ENCODE data around the gene PPM1F. TPM values are rescaled to one million over a fixed set of nuclear protein-coding genes. Genes with fewer than 3 reads are reported as not detected.

The PPM1F gene, protein sequence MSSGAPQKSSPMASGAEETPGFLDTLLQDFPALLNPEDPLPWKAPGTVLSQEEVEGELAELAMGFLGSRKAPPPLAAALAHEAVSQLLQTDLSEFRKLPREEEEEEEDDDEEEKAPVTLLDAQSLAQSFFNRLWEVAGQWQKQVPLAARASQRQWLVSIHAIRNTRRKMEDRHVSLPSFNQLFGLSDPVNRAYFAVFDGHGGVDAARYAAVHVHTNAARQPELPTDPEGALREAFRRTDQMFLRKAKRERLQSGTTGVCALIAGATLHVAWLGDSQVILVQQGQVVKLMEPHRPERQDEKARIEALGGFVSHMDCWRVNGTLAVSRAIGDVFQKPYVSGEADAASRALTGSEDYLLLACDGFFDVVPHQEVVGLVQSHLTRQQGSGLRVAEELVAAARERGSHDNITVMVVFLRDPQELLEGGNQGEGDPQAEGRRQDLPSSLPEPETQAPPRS
- total RNA-seq (2014; rRNA removed; shearing (Covaris generic)) = 41.9 and 54.8 TPM in 2 replicates

DNA sequence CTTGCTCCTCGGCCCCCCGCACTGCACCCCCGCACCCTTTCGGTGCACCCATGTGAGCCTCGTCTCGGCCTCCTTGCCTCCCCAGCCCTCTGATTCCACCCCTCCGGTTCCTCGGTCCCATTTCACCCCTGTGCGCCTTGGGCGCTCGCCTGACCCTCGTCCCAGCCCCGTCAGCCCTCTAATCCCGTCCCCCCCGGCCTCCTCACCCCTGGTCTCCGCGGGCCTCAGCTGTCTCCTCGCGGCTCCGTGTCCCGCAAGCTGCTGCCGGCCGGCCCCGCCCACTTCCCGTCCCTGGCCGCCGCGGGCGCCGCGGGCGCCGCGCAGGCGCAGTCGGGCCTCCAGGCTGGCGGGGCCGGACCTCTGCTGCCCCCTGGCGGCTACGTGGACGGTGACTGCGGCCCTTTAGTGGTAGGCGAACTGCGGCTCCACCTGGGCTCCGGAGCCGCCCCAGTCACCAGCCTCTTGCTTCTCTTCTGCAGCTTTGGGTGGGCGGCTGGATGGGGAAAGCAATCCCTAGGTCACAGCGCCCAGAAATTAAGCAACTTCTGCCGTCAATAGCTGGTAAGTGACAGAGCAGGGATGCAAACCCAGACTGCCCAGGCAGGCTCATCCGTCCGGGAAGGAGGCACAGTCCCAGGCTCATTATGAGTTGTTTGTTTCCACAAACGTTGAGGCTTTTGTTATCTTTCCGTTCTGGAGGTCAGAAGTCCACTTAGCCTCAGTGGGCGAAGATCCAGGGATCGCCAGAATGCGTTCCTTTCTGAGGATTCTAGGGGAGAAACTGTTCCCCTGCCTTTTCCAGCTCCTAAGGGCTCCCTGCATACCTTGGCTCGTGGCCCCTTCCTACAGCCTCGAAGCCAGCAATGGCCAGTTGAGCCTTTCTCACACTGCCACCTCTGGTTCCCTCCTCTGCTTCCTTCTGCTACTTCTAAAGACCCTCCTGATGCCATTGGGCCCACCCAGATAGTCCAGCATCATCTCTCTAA lies at the start of gene PPM1F:
Gene PPM1F (minus strand): TSS at position 263 of the 986 bp plus-strand sequence. CDS start 6,800 bp downstream, outside the sequence.
- H3K27me3 ChIP-seq (replicated peaks) = no peaks in the 10 kb centered on the region
- H3K36me3 ChIP-seq = no peaks in the 10 kb centered on the region
- DNase-seq (ENCODE audit: low read depth in 1 of 2, low spot score in 2 of 2) = peak; percentile 57 to 81
- H3K9me3 ChIP-seq (replicated peaks) = no peaks in the 10 kb centered on the region
- peaks cover 11% of the 10 kb centered on the region for H3K4me1 ChIP-seq (replicated peaks)
- no peak within 1 kb of the TSS for H3K27ac ChIP-seq
- H3K4me3 ChIP-seq = peak within 1 kb of the TSS; percentile 79

DNA sequence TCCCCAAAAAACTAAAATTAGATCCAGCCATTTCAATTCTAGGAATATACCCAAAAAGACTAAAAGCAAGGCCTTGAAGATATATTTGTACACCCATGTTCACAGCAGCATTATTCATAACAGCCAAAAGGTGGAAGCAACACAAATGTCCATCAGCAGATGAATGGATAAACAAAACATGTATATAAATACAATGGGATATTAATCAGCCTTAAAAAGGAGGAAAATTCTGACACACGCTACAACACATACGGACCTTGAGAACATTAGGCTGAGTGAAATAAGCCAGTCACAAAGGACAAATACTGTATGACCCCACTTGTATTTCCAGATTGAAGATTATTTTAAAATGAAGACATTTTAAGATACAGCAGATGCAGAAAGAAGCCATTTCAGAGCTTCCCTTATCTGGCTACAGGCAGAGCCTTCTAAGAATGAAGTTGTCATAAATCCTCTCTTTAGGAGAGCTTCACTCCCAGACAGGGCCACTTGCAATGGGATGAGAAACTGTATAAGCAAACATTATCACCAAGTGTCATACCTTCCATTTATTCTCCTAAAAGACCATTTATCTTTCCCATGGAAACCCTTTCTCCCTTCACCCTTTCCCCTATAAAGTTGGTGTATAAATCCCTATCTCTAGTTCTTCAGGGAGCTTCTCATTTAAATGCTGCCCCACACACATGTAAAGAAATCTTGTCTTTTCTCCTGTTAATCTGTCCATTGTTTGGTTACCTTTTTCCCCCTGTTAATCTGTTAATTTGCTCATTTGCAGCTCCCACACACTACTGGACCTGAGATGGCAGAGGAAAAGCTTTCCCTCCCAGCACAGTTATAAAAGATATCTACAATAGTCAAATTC lies 49.2 kb upstream of the PPM1F start:
- H3K4me3 ChIP-seq = no peak overlapping the region
- H3K36me3 ChIP-seq = no peaks in the 10 kb centered on the region
- no peaks in the 10 kb centered on the region for H3K9me3 ChIP-seq (replicated peaks)
- no peak overlapping the region for H3K27ac ChIP-seq
- H3K27me3 ChIP-seq (replicated peaks) = peaks cover 56% of the 10 kb centered on the region
- no peak for DNase-seq (ENCODE audit: low read depth in 1 of 2, low spot score in 2 of 2)
- H3K4me1 ChIP-seq (replicated peaks) = no peaks in the 10 kb centered on the region

DNA sequence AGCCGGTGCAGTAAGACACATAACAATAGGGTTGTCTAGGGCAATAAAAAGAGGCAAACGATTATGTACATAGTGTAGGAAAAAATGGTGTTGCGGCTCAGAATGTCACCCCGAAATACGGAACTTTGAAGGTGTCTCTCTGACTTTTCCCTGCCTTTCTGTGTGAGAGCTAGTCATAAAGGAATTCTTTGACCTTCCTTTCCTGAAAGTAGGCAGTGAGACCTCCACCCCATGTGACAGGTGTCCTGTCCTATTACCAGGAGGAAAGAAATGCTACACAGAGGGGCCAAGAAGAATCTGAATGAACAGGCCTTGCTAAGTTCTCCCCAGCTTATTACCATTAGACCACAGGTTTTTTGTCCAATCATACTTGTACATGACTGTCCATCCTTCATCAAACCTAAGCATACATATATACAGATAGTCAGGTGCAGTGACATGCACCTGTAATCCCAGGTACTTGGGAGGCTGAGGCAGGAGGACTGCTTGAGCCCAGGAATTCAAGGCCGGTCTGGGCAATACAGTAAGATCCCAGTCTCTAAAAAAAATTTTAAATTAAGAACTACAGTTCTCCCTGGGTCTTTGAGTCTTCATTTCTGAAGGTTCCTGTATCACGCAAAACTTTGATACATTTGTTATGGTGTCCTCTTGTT lies 46.1 kb upstream of the PPM1F start:
- Histone ChIP-seq H3K4me1 (replicated peaks) (no peaks in the 10 kb centered on the region), H3K36me3 (no peaks in the 10 kb centered on the region), H3K27me3 (replicated peaks) (peaks cover 59% of the 10 kb centered on the region), H3K27ac (no peak overlapping the region), H3K4me3 (no peak overlapping the region), H3K9me3 (replicated peaks) (no peaks in the 10 kb centered on the region)
- no peak for DNase-seq (ENCODE audit: low read depth in 1 of 2, low spot score in 2 of 2)

DNA sequence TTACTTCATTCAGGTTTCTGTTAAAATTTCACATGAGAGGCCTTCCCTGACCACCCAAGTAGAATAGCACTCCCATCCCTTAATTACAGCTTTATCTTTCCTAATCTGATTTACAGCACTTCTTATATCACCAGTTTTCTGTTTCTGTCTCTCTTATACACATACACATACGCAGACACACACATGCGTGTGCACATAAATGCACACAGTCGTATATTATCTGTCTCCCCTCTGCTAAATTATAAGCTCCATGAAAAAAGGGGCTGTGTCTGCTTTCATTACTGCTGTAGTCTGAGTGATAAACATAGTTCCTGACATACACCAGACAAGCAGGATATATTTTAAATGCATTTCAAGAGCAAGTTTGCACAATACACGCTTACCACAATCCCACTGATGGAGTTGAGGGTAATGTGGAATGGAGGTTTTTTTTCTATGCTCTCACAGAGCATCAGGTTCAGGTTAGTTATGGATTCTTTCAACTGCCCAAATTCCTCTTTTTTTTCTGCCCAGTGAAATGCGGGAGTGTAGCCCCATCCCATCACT lies 43.6 kb upstream of the PPM1F start:
- DNase-seq (ENCODE audit: low read depth in 1 of 2, low spot score in 2 of 2) = no peak
- no peaks in the 10 kb centered on the region for H3K4me1 ChIP-seq (replicated peaks)
- H3K27ac ChIP-seq = no peak overlapping the region
- H3K4me3 ChIP-seq = no peak overlapping the region
- no peaks in the 10 kb centered on the region for H3K9me3 ChIP-seq (replicated peaks)
- H3K36me3 ChIP-seq = no peaks in the 10 kb centered on the region
- peaks cover 43% of the 10 kb centered on the region for H3K27me3 ChIP-seq (replicated peaks)

DNA sequence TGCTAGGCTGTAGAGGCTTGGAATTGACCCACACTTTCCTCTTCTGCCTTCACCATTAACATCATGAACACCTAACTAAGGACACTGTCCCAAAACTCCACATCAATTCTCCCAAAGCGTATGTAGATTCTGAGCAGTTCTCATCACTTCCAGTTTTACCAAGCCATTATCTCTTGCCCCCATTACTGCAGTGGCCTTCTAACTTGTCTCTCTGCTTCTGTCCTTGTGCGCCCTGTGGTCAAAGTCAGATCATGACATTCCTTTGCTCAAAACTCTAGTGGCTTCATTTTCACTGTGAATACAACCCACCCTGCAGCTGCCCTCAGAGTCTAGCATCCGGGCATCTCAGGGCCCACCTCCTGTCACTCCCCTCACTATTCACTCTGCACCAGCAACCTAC lies 43.0 kb upstream of the PPM1F start:
- Histone ChIP-seq H3K36me3 (no peaks in the 10 kb centered on the region), H3K27me3 (replicated peaks) (peaks cover 37% of the 10 kb centered on the region), H3K4me3 (no peak overlapping the region), H3K4me1 (replicated peaks) (no peaks in the 10 kb centered on the region), H3K27ac (no peak overlapping the region), H3K9me3 (replicated peaks) (no peaks in the 10 kb centered on the region)
- no peak for DNase-seq (ENCODE audit: low read depth in 1 of 2, low spot score in 2 of 2)

DNA sequence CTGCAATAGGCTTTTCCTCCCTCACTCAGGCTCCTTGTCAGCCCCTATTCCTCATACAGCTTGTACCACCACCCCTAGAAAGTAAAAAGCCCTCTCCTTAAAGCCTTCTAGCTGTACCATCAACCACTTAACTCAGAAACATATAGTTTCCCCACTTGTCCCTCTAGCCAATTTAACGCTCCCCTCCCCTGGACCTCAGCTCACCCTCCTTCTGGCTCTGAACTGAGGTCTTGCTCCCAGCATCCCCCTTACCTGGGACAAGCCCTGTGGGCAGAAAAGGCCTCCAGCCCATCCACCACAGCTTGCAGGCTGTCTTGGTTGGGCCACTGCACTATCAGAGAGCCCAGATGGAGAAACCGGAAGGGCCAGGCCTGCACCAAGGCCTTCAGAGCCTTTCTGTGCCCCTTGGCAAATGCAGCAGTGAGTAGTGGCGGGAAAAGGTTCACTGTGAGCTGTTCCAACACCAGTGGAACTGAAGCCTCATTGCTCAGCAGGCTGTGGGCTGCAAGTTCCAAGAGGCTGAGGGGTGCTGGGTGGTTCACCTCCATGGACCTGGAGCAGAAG lies 42.3 kb upstream of the PPM1F start:
- no peak for DNase-seq (ENCODE audit: low read depth in 1 of 2, low spot score in 2 of 2)
- Histone ChIP-seq H3K27ac (no peak overlapping the region), H3K9me3 (replicated peaks) (no peaks in the 10 kb centered on the region), H3K27me3 (replicated peaks) (peaks cover 33% of the 10 kb centered on the region), H3K4me1 (replicated peaks) (no peaks in the 10 kb centered on the region), H3K36me3 (no peaks in the 10 kb centered on the region), H3K4me3 (no peak overlapping the region)

DNA sequence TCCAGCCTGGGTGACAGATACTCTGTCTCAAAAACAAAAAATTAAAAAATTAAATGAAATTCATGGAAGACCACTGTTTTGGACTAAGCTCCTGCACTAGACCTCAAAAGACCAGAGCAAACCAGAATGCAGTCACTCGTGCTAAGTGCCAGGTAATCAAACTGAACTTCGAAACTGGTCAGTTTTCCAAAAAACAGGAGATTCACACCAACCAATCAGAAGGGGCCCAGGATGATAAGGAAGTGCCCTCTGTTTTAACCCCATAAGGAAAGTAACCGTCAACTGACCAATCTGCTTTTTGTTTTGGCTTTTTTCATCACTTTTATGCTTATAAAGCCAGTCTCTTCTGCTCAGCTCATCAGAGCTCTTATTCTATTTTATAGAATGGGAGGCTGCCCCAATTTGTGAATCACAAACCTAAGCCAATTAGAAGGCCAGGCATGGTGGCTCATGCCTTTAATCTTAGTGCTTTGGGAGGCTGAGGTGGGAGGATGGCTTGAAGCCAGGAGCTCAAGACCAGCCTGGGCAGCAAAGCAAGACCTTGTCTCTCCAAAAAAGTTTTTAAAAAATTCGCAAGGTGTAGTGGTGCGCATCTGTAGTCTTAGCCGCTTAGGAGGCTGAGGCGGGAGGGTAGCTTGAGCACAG lies 40.1 kb upstream of the PPM1F start:
- Histone ChIP-seq H3K27ac (no peak overlapping the region), H3K27me3 (replicated peaks) (peaks cover 17% of the 10 kb centered on the region), H3K4me1 (replicated peaks) (no peaks in the 10 kb centered on the region), H3K4me3 (no peak overlapping the region), H3K9me3 (replicated peaks) (no peaks in the 10 kb centered on the region), H3K36me3 (no peaks in the 10 kb centered on the region)
- DNase-seq (ENCODE audit: low read depth in 1 of 2, low spot score in 2 of 2) = no peak

DNA sequence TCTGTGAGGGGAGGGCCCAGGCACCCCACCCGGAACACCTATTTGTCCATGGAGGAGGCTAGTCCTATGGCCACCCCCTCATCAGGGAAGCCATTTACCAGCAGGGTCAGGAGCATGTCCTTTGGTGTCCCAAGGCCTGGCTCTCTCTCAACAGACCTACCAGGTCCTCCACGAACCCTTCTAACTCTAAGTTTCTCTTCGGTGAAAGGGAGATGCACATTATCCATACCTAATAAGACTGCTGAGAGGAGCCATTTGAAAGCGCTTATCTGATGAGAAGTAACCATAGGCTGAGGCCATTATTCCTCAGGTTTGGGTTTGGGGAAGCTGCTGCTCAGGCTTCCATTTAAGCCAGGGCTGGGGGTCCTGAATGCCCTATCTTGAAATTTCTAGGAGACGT lies 39.1 kb upstream of the PPM1F start:
- no peak for DNase-seq (ENCODE audit: low read depth in 1 of 2, low spot score in 2 of 2)
- H3K9me3 ChIP-seq (replicated peaks) = no peaks in the 10 kb centered on the region
- H3K27me3 ChIP-seq (replicated peaks) = peaks cover 18% of the 10 kb centered on the region
- no peak overlapping the region for H3K4me3 ChIP-seq
- no peaks in the 10 kb centered on the region for H3K4me1 ChIP-seq (replicated peaks)
- H3K27ac ChIP-seq = no peak overlapping the region
- no peaks in the 10 kb centered on the region for H3K36me3 ChIP-seq

DNA sequence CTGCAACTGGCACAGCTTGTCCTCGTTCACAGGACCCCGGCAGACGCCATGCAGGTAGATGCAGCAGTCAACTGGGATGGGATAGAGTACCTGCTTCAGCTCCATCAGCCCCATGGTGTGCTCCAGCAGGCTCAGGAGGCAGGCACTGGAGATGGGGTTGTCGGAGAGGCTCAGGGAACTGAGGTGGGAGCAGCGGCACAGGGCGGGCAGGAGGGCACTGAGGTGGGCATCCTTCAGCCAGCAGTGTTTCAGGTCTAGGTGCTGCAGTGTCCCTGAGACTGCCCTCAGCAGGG lies 38.6 kb upstream of the PPM1F start:
- Histone ChIP-seq H3K36me3 (no peaks in the 10 kb centered on the region), H3K4me3 (no peak overlapping the region), H3K27ac (no peak overlapping the region), H3K9me3 (replicated peaks) (no peaks in the 10 kb centered on the region), H3K4me1 (replicated peaks) (no peaks in the 10 kb centered on the region), H3K27me3 (replicated peaks) (peaks cover 16% of the 10 kb centered on the region; the same call in 1 of the 2 replicates)
- no peak for DNase-seq (ENCODE audit: low read depth in 1 of 2, low spot score in 2 of 2)

DNA sequence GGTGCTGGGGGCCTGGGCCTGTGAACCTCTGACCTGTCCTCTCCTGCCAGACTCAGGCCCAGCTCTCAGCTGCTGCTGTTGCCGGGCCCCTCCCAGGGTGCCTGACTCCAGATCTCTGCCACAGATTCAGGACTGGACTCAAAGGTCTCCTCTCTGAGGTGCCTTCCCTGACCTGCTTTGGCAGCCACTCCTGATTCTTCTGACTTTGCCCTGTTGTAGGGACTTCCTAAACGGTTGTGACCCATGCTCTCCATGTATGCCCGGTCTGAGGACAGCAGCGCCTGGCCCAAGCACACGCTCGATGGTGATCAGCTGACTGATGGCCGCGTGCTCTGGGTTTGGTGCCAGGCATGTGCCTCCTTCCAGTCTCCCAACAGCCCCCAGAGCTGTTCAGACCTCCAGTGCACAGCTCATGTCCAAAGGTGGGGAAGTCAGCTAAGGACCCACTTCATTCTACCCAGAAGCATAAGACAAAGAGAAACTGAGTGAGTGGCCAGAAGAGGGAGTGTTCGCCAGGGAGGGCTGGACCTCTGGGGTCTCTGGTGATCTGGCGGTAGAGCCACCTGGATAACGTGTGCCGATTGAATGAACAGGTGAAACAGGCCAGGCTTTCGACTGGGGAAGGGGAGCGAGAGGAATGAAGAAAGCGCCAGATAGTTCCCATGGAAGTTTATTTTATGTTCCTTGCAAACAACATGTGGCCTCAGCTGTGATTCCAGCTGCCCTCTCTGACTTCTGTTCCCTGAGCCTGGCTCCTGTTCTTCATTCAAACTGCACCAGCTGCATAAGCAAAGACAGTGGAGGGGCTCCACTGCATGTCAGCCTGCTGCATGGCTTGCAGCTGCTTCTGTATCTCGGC lies 38.0 kb upstream of the PPM1F start:
- no peak overlapping the region for H3K27ac ChIP-seq
- no peaks in the 10 kb centered on the region for H3K36me3 ChIP-seq
- H3K4me3 ChIP-seq = no peak overlapping the region
- H3K4me1 ChIP-seq (replicated peaks) = no peaks in the 10 kb centered on the region
- no peaks in the 10 kb centered on the region for H3K9me3 ChIP-seq (replicated peaks)
- no peak for DNase-seq (ENCODE audit: low read depth in 1 of 2, low spot score in 2 of 2)
- peaks cover 14% of the 10 kb centered on the region; the same call in 1 of the 2 replicates for H3K27me3 ChIP-seq (replicated peaks)

DNA sequence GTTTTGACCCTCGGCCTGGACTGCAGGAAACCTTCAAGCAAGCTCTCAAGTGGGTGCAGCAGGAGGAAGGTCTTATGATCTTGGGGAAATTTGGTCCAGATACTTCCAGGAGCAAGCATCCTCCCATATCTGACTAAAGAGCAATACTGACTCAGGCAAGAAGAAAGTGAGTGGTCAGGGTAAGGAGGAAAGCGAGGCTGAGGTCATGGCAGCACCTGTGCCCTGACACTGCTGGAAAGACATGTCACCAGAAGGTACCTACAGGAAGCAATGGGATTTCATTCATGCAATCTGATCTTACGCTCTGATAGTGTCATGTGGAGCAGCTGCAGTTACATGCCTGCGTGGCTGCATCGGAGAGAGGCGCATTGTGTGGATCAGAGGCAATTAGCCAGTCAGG lies 36.4 kb upstream of the PPM1F start:
- Histone ChIP-seq H3K9me3 (replicated peaks) (no peaks in the 10 kb centered on the region), H3K27me3 (replicated peaks) (peaks cover 14% of the 10 kb centered on the region; the same call in 1 of the 2 replicates), H3K36me3 (no peaks in the 10 kb centered on the region), H3K27ac (no peak overlapping the region), H3K4me1 (replicated peaks) (no peaks in the 10 kb centered on the region), H3K4me3 (no peak overlapping the region)
- DNase-seq (ENCODE audit: low read depth in 1 of 2, low spot score in 2 of 2) = no peak

Measured in SJSA1 (cell line).